IMR-90 (cell line): ENCODE results near the gene RAC2. TPM values are rescaled to one million over a fixed set of nuclear protein-coding genes. Genes with fewer than 3 reads are reported as not detected.

ENCODE experiments used
- ATAC-seq: fragments of 200-7000 bp; cut with Tn5 transposase; 2 replicates; pipeline ENCODE4 v1.9.1; 2020; ENCODE audit warnings: low read depth, mild to moderate bottlenecking, moderate library complexity
- BruUV-seq: library from RNA; stranded (reverse); fragments of 400-500 nt; replicated peaks from 2 replicates; lab custom pipeline; 2021; lab: Mats Ljungman, UMichigan
- CTCF ChIA-PET: fragments of 300-600 bp; formaldehyde crosslinking; extraction: SDS; loops from one replicate; lab custom pipeline; 2021; ENCODE audit warnings: antibody characterized with exemption; lab: Yijun Ruan, JAX
- POLR2A ChIA-PET: fragments of 300-600 bp; sonication (Branson Sonifier 250); formaldehyde crosslinking; loops from one replicate; lab custom pipeline; 2022; ENCODE audit warnings: antibody characterized with exemption; ENCODE audit not compliant: unreplicated experiment; lab: Charles Lee
- DNase-seq: peaks from one replicate; pipeline ENCODE4 v3.0.0; 2013
- H2AFZ ChIP-seq: replicated peaks from 2 replicates; pipeline ENCODE3; 2013; ENCODE audit warnings: low read length, mild to moderate bottlenecking; ENCODE audit not compliant: poor library complexity
- H2AK5ac ChIP-seq: 2 replicates; pipeline ENCODE4 v1.6.1; 2013; ENCODE audit warnings: low read depth, low read length, inconsistent platforms
- H2AK9ac ChIP-seq: replicated peaks from 2 replicates; pipeline ENCODE3; 2013; ENCODE audit warnings: mild to moderate bottlenecking, low read depth, low read length, moderate library complexity; ENCODE audit not compliant: poor library complexity
- H2BK120ac ChIP-seq: 2 replicates; pipeline ENCODE4 v1.6.1; 2013; ENCODE audit warnings: low read depth, low read length, inconsistent platforms
- H2BK15ac ChIP-seq: 3 replicates; pipeline ENCODE4 v1.6.1; 2013; ENCODE audit warnings: low read depth, low read length, inconsistent platforms
- H2BK20ac ChIP-seq: 2 replicates; pipeline ENCODE4 v1.6.1; 2013; ENCODE audit warnings: low read depth, mild to moderate bottlenecking, inconsistent platforms, low read length, moderate library complexity
- H2BK5ac ChIP-seq: 2 replicates; pipeline ENCODE4 v1.6.1; 2013; ENCODE audit warnings: mild to moderate bottlenecking, low read depth, low read length, inconsistent platforms; ENCODE audit not compliant: poor library complexity, severe bottlenecking
- H3K14ac ChIP-seq: replicated peaks from 2 replicates; pipeline ENCODE4 v1.6.1; 2013; ENCODE audit warnings: low read depth, low read length, inconsistent platforms
- H3K18ac ChIP-seq: 2 replicates; pipeline ENCODE4 v1.6.1; 2013; ENCODE audit warnings: low read depth, low read length, control low read depth
- H3K23ac ChIP-seq: 2 replicates; pipeline ENCODE4 v1.6.1; 2013; ENCODE audit warnings: low read depth, low read length, inconsistent platforms
- H3K27ac ChIP-seq: 2 replicates; pipeline ENCODE4 v1.5.1; 2013; ENCODE audit warnings: mild to moderate bottlenecking, control low read depth, low read length; ENCODE audit not compliant: insufficient read depth
- H3K27me3 ChIP-seq: 2 replicates; pipeline ENCODE4 v1.6.1; 2013; ENCODE audit warnings: low read length; ENCODE audit not compliant: control insufficient read depth, insufficient read depth
- H3K36me3 ChIP-seq: 2 replicates; pipeline ENCODE4 v1.6.1; 2013; ENCODE audit warnings: low read length, mixed read lengths; ENCODE audit not compliant: control insufficient read depth, insufficient read depth
- H3K4ac ChIP-seq: 2 replicates; pipeline ENCODE4 v1.6.1; 2013; ENCODE audit warnings: low read depth, low read length, inconsistent platforms
- H3K4me1 ChIP-seq: 2 replicates; pipeline ENCODE4 v1.6.1; 2013; ENCODE audit warnings: low read length, mixed read lengths; ENCODE audit not compliant: control insufficient read depth, insufficient read depth
- H3K4me2 ChIP-seq: 2 replicates; pipeline ENCODE4 v1.6.1; 2013; ENCODE audit warnings: low read depth, mild to moderate bottlenecking, control low read depth, low read length, moderate library complexity
- H3K4me3 ChIP-seq: 2 replicates; pipeline ENCODE4 v1.5.1; 2013; ENCODE audit warnings: low read depth, mild to moderate bottlenecking, control low read depth, low read length, moderate library complexity; ENCODE audit not compliant: insufficient read depth
- H3K56ac ChIP-seq: 2 replicates; pipeline ENCODE4 v1.6.1; 2013; ENCODE audit warnings: low read length, inconsistent platforms; ENCODE audit not compliant: insufficient read depth; ENCODE audit errors: extremely low read depth
- H3K79me1 ChIP-seq, 2 experiments: 2 replicates each; pipeline ENCODE4 v1.6.1; 2013; ENCODE audit warnings: low read length in 2 of 2, inconsistent platforms in 1 of 2, low read depth in 1 of 2
- H3K9ac ChIP-seq: 2 replicates; pipeline ENCODE4 v1.6.1; 2013; ENCODE audit warnings: low read depth, low read length, control low read depth
- H3K9me1 ChIP-seq: 2 replicates; pipeline ENCODE4 v1.6.1; 2013; ENCODE audit warnings: low read length, inconsistent platforms; ENCODE audit not compliant: insufficient read depth
- H3K9me3 ChIP-seq: 2 replicates; pipeline ENCODE4 v1.6.1; 2013; ENCODE audit warnings: low read length; ENCODE audit not compliant: control insufficient read depth, insufficient read depth
- H4K20me1 ChIP-seq: 2 replicates; pipeline ENCODE4 v1.6.1; 2013; ENCODE audit warnings: low read length, inconsistent platforms; ENCODE audit not compliant: insufficient read depth
- H4K5ac ChIP-seq: 2 replicates; pipeline ENCODE4 v1.6.1; 2013; ENCODE audit warnings: mild to moderate bottlenecking, low read depth, low read length, control low read depth
- H4K8ac ChIP-seq, 2 experiments: 2 replicates each; pipeline ENCODE4 v1.6.1; 2013; ENCODE audit warnings: low read depth in 2 of 2, low read length in 2 of 2, control low read depth in 1 of 2, inconsistent platforms in 1 of 2
- H4K91ac ChIP-seq: 2 replicates; pipeline ENCODE4 v1.6.1; 2013; ENCODE audit warnings: low read depth, low read length, inconsistent platforms; ENCODE audit not compliant: insufficient read depth
- CEBPB ChIP-seq: IDR thresholded peaks from 2 replicates; pipeline ENCODE4 v1.6.1; 2012; ENCODE audit warnings: low read depth, low read length, improper control_type of control experiment
- CHD1 ChIP-seq: IDR thresholded peaks from 2 replicates; pipeline ENCODE4 v1.6.1; 2012; ENCODE audit warnings: low read depth, low read length, improper control_type of control experiment
- CTCF ChIP-seq: conservative IDR thresholded peaks from 2 replicates; pipeline ENCODE4 v1.5.1; 2012; ENCODE audit warnings: mild to moderate bottlenecking, low read depth, low read length, improper control_type of control experiment
- MAFK ChIP-seq: IDR thresholded peaks from 2 replicates; pipeline ENCODE4 v1.6.1; 2012; ENCODE audit warnings: low read depth, low read length, improper control_type of control experiment
- RCOR1 ChIP-seq: IDR thresholded peaks from 2 replicates; pipeline ENCODE4 v1.6.1; 2012; ENCODE audit warnings: mild to moderate bottlenecking, low read length, improper control_type of control experiment; ENCODE audit not compliant: insufficient replicate concordance
- RFX5 ChIP-seq: IDR thresholded peaks from 2 replicates; pipeline ENCODE4 v1.8.0; 2012; ENCODE audit warnings: low read depth, mild to moderate bottlenecking, low read length, moderate library complexity
- SMC3 ChIP-seq: fragments of 150-350 bp; IDR thresholded peaks from 2 replicates; pipeline ENCODE4 v1.6.1; 2016; ENCODE audit warnings: low read depth, mild to moderate bottlenecking, antibody characterized with exemption, low read length, moderate library complexity
- USF2 ChIP-seq: fragments of 150-350 bp; IDR thresholded peaks from 2 replicates; pipeline ENCODE4 v1.6.1; 2017; ENCODE audit warnings: mild to moderate bottlenecking, antibody characterized with exemption, low read length, low read depth
- WGBS, 2 experiments: methylation state at CpG; one replicate each; pipeline versions ENCODE4 v1.1.5 to v1.1.7; 2013; ENCODE audit warnings: missing lambda C conversion rate in 2 of 2; ENCODE audit not compliant: insufficient read length in 1 of 2; ENCODE audit errors: extremely low coverage in 2 of 2; 5-methylcytosine and 5-hydroxymethylcytosine counted together
- dilution Hi-C: fragments of 300-500 bp; cut with HindIII; formaldehyde crosslinking; loops from one replicate; pipeline ENCODE4 v1.14.3; 2018; ENCODE audit warnings: low sequenced_read_pairs; ENCODE audit not compliant: unreplicated experiment
- in situ Hi-C: fragments of 300-500 bp; cut with MboI; formaldehyde crosslinking; loops from 3 replicates; pipeline ENCODE4 v1.14.3; 2019; ENCODE audit warnings: low sequenced_read_pairs, inconsistent platforms, mixed read lengths
- intact Hi-C: fragments of 100-400 bp; cut with micrococcal nuclease; formaldehyde crosslinking; loops from 2 replicates; pipeline ENCODE4 v1.10.0; 2022
- polyA plus RNA-seq, 3 experiments: library from polyadenylated mRNA; depleted of rRNA; stranded (reverse); fragments of >200 nt; gene quantifications; 2 replicates each; pipeline ENCODE4 v1.2.3, GENCODE V29; 2012; ENCODE audit warnings: low replicate concordance in 1 of 3
- total RNA-seq: library from RNA; depleted of rRNA; stranded (reverse); fragments of >200 nt; gene quantifications from 2 replicates; pipeline ENCODE4 v1.2.3, GENCODE V29; 2012

The RAC2 gene
- total and polyA plus RNA-seq, 2 of the 4 experiments (the other 2 are of a cell fraction) = 10.0 to 72.3 TPM

GRCh38 chr22:37262346-37262745 is 18.3 kb upstream of the RAC2 start:
- in situ Hi-C loops = no loop called here
- no CpG with 5 or more reads among the region's 5 CpGs for WGBS, 2 experiments
- no TSS peak for BruUV-seq

More at GRCh38 chr22:37262346-37262745, 18.3 kb upstream of the RAC2 start:
- Histone ChIP-seq H2AK9ac (no peak overlapping the region), H2AFZ (no peak overlapping the region), H4K5ac (no peak overlapping the region), H3K27ac (no peak overlapping the region), H3K18ac (no peak overlapping the region), H3K36me3 (no peaks in the 10 kb centered on the region), H3K56ac (no peak overlapping the region), H3K23ac (no peak overlapping the region), H3K9ac (no peak overlapping the region), H4K91ac (no peak overlapping the region), H3K4ac (no peak overlapping the region; the same call in 1 of the 2 replicates), H3K14ac (no peak overlapping the region), H3K9me3 (peaks cover 13% of the 10 kb centered on the region), H3K9me1 (no peaks in the 10 kb centered on the region), H2AK5ac (peak overlapping the region; percentile 5; the same call in 1 of the 2 replicates), H3K4me3 (no peak overlapping the region), H3K79me1 (no peaks in the 10 kb centered on the region), H3K27me3 (peaks cover 5% of the 10 kb centered on the region), H2BK15ac (no peak overlapping the region), H2BK120ac (no peak overlapping the region), H2BK5ac (no peak overlapping the region), H4K20me1 (no peaks in the 10 kb centered on the region), H2BK20ac (no peak overlapping the region), H4K8ac (no peak overlapping the region), H3K4me2 (no peak overlapping the region), H3K4me1 (peaks cover 5% of the 10 kb centered on the region)
- intact Hi-C loops (no loop called here), dilution Hi-C loops (no loop called here)
- POLR2A ChIA-PET = no interaction called here
- DNase-seq = no peak
- CTCF ChIA-PET = interaction anchor here (0.6 to 0.7 kb wide), 2 partner anchors 33 to 60 kb away, joined by 3 to 4 read pairs; no protein-coding TSS in a partner anchor
- no peak for ATAC-seq
- TF ChIP-seq CTCF (no peak), CHD1 (no peak), RCOR1 (no peak), RFX5 (no peak), SMC3 (no peak), MAFK (no peak), USF2 (no peak), CEBPB (no peak)
